ENCODE measurements around the gene EDNRB. TPM values are rescaled to one million over a fixed set of nuclear protein-coding genes. Genes with fewer than 3 reads are reported as not detected.

Gene EDNRB
- total RNA-seq, 4 donors from 2014 or later = 15.9 to 36.3 (median 20.4) TPM

GRCh38 chr13:77928909-77929308 is 10.3 kb upstream of the EDNRB start:
- 1 to 3% methylated on average over 2 of the region's 2 CpGs for WGBS, 2 donors
- no peak for TF ChIP-seq POLR2A (IDR thresholded peaks at IDR 0.05)
- TF ChIP-seq CTCF (IDR thresholded peaks at IDR 0.05) = no peak
- intact Hi-C loops (cut with DNase I; ENCODE audit: low total_unique reads) = no loop called here

GRCh38 chr13:77925616-77926015 is 7.0 kb upstream of the EDNRB start:
- TF ChIP-seq POLR2A (IDR thresholded peaks at IDR 0.05) (no peak), CTCF (IDR thresholded peaks at IDR 0.05) (no peak)
- intact Hi-C loops (cut with DNase I; ENCODE audit: low total_unique reads) = no loop called here
- DNase-seq (ENCODE audit: low spot score in 2 of 2) = no peak
- WGBS, 2 donors = 91 to 93% methylated on average over 14 of the region's 14 CpGs
- no peak overlapping the region for H3K4me3 ChIP-seq (ENCODE audit: low read depth, poor library complexity, severe bottlenecking)

More at GRCh38 chr13:77928909-77929308, 10.3 kb upstream of the EDNRB start:
- no peak overlapping the region for H3K4me3 ChIP-seq (ENCODE audit: low read depth, poor library complexity, severe bottlenecking)
- DNase-seq (ENCODE audit: low spot score in 2 of 2) = no peak

GRCh38 chr13:77919921-77920294 is 1.3 kb upstream of the EDNRB start:
- TF ChIP-seq CTCF (IDR thresholded peaks at IDR 0.05) (no peak), POLR2A (IDR thresholded peaks at IDR 0.05) (no peak)
- WGBS, 2 donors = 39 to 47% methylated on average over 8 of the region's 8 CpGs

GRCh38 chr13:77919246-77919920 is 752 bp upstream of the EDNRB start:
- intact Hi-C loops (cut with DNase I; ENCODE audit: low total_unique reads) = no loop called here
- WGBS, 2 donors = 3% methylated on average over 26 to 29 of the region's 29 CpGs
- H3K4me3 ChIP-seq (ENCODE audit: low read depth, poor library complexity, severe bottlenecking) = peak overlapping the region; percentile 27
- peak in 1 of 2 donors; percentile 91 for DNase-seq (ENCODE audit: low spot score in 2 of 2)
- TF ChIP-seq POLR2A (IDR thresholded peaks at IDR 0.05) = no peak
- no peak for TF ChIP-seq CTCF (IDR thresholded peaks at IDR 0.05)

More at GRCh38 chr13:77919921-77920294, 1.3 kb upstream of the EDNRB start:
- no peak for DNase-seq (ENCODE audit: low spot score in 2 of 2)
- H3K4me3 ChIP-seq (ENCODE audit: low read depth, poor library complexity, severe bottlenecking) = no peak overlapping the region
- intact Hi-C loops (cut with DNase I; ENCODE audit: low total_unique reads) = no loop called here

- intact Hi-C loops (cut with DNase I; ENCODE audit: low total_unique reads) = no loop called here
Observed at GRCh38 chr13:77916488-77916887, 2.1 kb downstream of the EDNRB start.

More at GRCh38 chr13:77916488-77916887, 2.1 kb downstream of the EDNRB start:
- TF ChIP-seq CTCF (IDR thresholded peaks at IDR 0.05) = no peak
- no peak for TF ChIP-seq POLR2A (IDR thresholded peaks at IDR 0.05)
- whole genome bisulfite sequencing, 2 donors = 56 to 59% methylated on average over 4 of the region's 4 CpGs
- no peak for DNase-seq (ENCODE audit: low spot score in 2 of 2)
- no peak overlapping the region for H3K4me3 ChIP-seq (ENCODE audit: low read depth, poor library complexity, severe bottlenecking)

Data from lower leg skin (tissue), 4 donors.